Endothelial cell of umbilical vein (primary cell): ENCODE measurements around the gene MOAP1.

Source experiments
- EZH2 ChIP-seq: IDR thresholded peaks from 2 replicates; pipeline ENCODE4 v1.6.1; 2012; ENCODE audit warnings: borderline replicate concordance, low read depth, mild to moderate bottlenecking, moderate library complexity, low read length, inconsistent platforms; ENCODE audit not compliant: severe bottlenecking
- FOS ChIP-seq: IDR thresholded peaks from 2 replicates; pipeline ENCODE4 v1.6.1; 2011; ENCODE audit warnings: mild to moderate bottlenecking, low read length, moderate library complexity, borderline replicate concordance; ENCODE audit not compliant: insufficient read depth
- GATA2 ChIP-seq: IDR thresholded peaks from 2 replicates; pipeline ENCODE4 v1.7.0; 2011; ENCODE audit warnings: low read depth, mild to moderate bottlenecking, moderate library complexity, mixed read lengths, low read length; ENCODE audit not compliant: insufficient read length, insufficient read depth
- JUN ChIP-seq: IDR thresholded peaks from 2 replicates; pipeline ENCODE4 v1.6.1; 2011; ENCODE audit warnings: borderline replicate concordance, low read depth; ENCODE audit not compliant: insufficient read length, insufficient read depth
- MAX ChIP-seq: IDR thresholded peaks from 2 replicates; pipeline ENCODE4 v1.6.1; 2011; ENCODE audit not compliant: insufficient read depth, insufficient read length
- POLR2A ChIP-seq: IDR thresholded peaks from 2 replicates; pipeline ENCODE4 v1.6.1; 2012; ENCODE audit warnings: low read depth, mild to moderate bottlenecking, control low read depth, low read length
- POLR2AphosphoS5 ChIP-seq: IDR thresholded peaks from 2 replicates; pipeline ENCODE4 v1.6.1; 2012; ENCODE audit warnings: low read depth, mild to moderate bottlenecking, control low read depth, low read length, moderate library complexity; ENCODE audit not compliant: insufficient read depth
- TF ChIP-seq, protein P1 (sequence below), 2 donors: IDR thresholded peaks; 1 replicate in 1 of 2; 2 replicates in 1 of 2; pipeline ENCODE4 v1.5.1; 2011; ENCODE audit warnings: low read length in 2 of 2, mild to moderate bottlenecking in 2 of 2, moderate library complexity in 2 of 2, control low read depth in 1 of 2, inconsistent platforms in 1 of 2, low read depth in 1 of 2; ENCODE audit not compliant: insufficient read depth in 1 of 2; ENCODE audit errors: extremely low read depth in 1 of 2

- no peak for TF ChIP-seq POLR2A
- TF ChIP-seq, protein P1, sequence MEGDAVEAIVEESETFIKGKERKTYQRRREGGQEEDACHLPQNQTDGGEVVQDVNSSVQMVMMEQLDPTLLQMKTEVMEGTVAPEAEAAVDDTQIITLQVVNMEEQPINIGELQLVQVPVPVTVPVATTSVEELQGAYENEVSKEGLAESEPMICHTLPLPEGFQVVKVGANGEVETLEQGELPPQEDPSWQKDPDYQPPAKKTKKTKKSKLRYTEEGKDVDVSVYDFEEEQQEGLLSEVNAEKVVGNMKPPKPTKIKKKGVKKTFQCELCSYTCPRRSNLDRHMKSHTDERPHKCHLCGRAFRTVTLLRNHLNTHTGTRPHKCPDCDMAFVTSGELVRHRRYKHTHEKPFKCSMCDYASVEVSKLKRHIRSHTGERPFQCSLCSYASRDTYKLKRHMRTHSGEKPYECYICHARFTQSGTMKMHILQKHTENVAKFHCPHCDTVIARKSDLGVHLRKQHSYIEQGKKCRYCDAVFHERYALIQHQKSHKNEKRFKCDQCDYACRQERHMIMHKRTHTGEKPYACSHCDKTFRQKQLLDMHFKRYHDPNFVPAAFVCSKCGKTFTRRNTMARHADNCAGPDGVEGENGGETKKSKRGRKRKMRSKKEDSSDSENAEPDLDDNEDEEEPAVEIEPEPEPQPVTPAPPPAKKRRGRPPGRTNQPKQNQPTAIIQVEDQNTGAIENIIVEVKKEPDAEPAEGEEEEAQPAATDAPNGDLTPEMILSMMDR (IDR thresholded peaks at IDR 0.05; ENCODE audit: extremely low read depth in 1 of 2, insufficient read depth in 1 of 2, low read depth in 1 of 2, low read length in 2 of 2): peak; percentile 41 to 65
- no peak for TF ChIP-seq POLR2AphosphoS5
- no peak for TF ChIP-seq JUN
- TF ChIP-seq EZH2: no peak
- TF ChIP-seq MAX: no peak
- TF ChIP-seq GATA2: no peak
- no peak for TF ChIP-seq FOS
Measured at GRCh38 chr14:93207468-93208308, 23.0 kb upstream of the MOAP1 start.
